HepG2 (cell line): ENCODE measurements around the gene SEPTIN2. TPM values are rescaled to one million over a fixed set of nuclear protein-coding genes. Genes with fewer than 3 reads are reported as not detected.
A peak's percentile ranks its signal among the peaks of the same experiment; 100 is the strongest.

Source experiments
- ARID5B ChIP-seq: IDR thresholded peaks from 2 replicates; pipeline ENCODE4 v1.4.0; 2020; ENCODE audit warnings: mild to moderate bottlenecking, missing genetic modification reagents
- TEAD3 ChIP-seq: optimal IDR thresholded peaks from 2 replicates; pipeline ENCODE3; 2016; ENCODE audit warnings: borderline replicate concordance
- THAP7 ChIP-seq: sonication (generic); formaldehyde crosslinking; IDR thresholded peaks from 2 replicates; pipeline ENCODE4 v1.8.1; 2023; ENCODE audit warnings: mild to moderate bottlenecking, missing genetic modification reagents
- UBTF ChIP-seq: sonication (generic); formaldehyde crosslinking; IDR thresholded peaks from 2 replicates; pipeline ENCODE4 v1.4.0; 2020; ENCODE audit warnings: mild to moderate bottlenecking, missing genetic modification reagents
- XRCC5 ChIP-seq: fragments of 200-400 bp; formaldehyde crosslinking; optimal IDR thresholded peaks from 2 replicates; pipeline ENCODE3; 2017; ENCODE audit warnings: mild to moderate bottlenecking, low read length
- ZHX1 ChIP-seq: sonication (generic); formaldehyde crosslinking; IDR thresholded peaks from 2 replicates; pipeline ENCODE4 v1.8.1; 2022; ENCODE audit warnings: low read depth, mild to moderate bottlenecking, missing genetic modification reagents
- ZNF121 ChIP-seq: sonication (generic); formaldehyde crosslinking; IDR thresholded peaks from 2 replicates; pipeline ENCODE4 v1.5.0; 2020; ENCODE audit warnings: mild to moderate bottlenecking, missing genetic modification reagents
- ZNF276 ChIP-seq: sonication (generic); formaldehyde crosslinking; IDR thresholded peaks from 2 replicates; pipeline ENCODE4 v1.4.0; 2020; ENCODE audit warnings: mild to moderate bottlenecking, low read depth, missing genetic modification reagents
- ZNF496 ChIP-seq: sonication (generic); formaldehyde crosslinking; IDR thresholded peaks from 2 replicates; pipeline ENCODE4 v1.8.1; 2023; ENCODE audit warnings: mild to moderate bottlenecking, moderate library complexity, missing genetic modification reagents; ENCODE audit not compliant: insufficient replicate concordance
- ZNF567 ChIP-seq: sonication (generic); formaldehyde crosslinking; IDR thresholded peaks from 2 replicates; pipeline ENCODE4 v1.8.1; 2023; ENCODE audit warnings: mild to moderate bottlenecking, missing genetic modification reagents, borderline replicate concordance
- ZNF574 ChIP-seq: sonication (generic); formaldehyde crosslinking; IDR thresholded peaks from 2 replicates; pipeline ENCODE4 v1.4.0; 2020; ENCODE audit warnings: missing genetic modification reagents
- ZNF7 ChIP-seq: IDR thresholded peaks from 2 replicates; pipeline ENCODE4 v1.6.1; 2016; ENCODE audit warnings: missing biosample characterization, missing genetic modification reagents
- ZNF740 ChIP-seq: sonication (generic); formaldehyde crosslinking; IDR thresholded peaks from 2 replicates; pipeline ENCODE4 v1.4.0; 2020; ENCODE audit warnings: missing genetic modification reagents
- polyA plus RNA-seq, 8 experiments: library from polyadenylated mRNA; depleted of rRNA in 3 of 8; stranded (reverse) in 7 of 8; unstranded in 1 of 8; fragments of >200 nt; fragmentation: Illumina TruSeq in 4 of 8; extraction: Trizol in 4 of 8; gene quantifications; 2 replicates each; pipeline versions ENCODE4 v1.2.1 to v1.2.3, GENCODE V29; 2011 to 2016; ENCODE audit warnings: low read depth in 4 of 8, missing spikeins in 1 of 8, mixed read lengths in 1 of 8; ENCODE audit not compliant: insufficient read depth in 1 of 8
- total RNA-seq, 5 experiments: library from RNA; depleted of rRNA; stranded (reverse); fragments of >200 nt; fragmentation: Illumina TruSeq; extraction: Trizol; gene quantifications; 2 replicates each; pipeline ENCODE4 v1.2.3, GENCODE V29; 2016; ENCODE audit warnings: low read depth in 1 of 5

SEPTIN2 gene
- total and polyA plus RNA-seq, 2 of the 13 experiments (the other 11 are each of a cell fraction or from before 2014, with no cell fraction given): 493 to 733 TPM

- TF ChIP-seq XRCC5 (peak; percentile 74), ZNF7 (CRISPR knock-in tag) (no peak), ZNF496 (no peak), ZHX1 (CRISPR knock-in tag) (no peak), ZNF121 (CRISPR knock-in tag) (no peak), ZNF276 (CRISPR knock-in tag) (0 out of 2 replicates have a peak, but pooled peaks have one; percentile 40), ARID5B (CRISPR knock-in tag) (peak; percentile 66), ZNF567 (no peak), TEAD3 (CRISPR knock-in tag) (peak; percentile 73), ZNF740 (CRISPR knock-in tag) (no peak), THAP7 (CRISPR knock-in tag) (no peak), ZNF574 (no peak), UBTF (CRISPR knock-in tag) (no peak; the same call in 1 of the 2 replicates)
Observed at GRCh38 chr2:241359481-241360045, 43.8 kb downstream of the SEPTIN2 start (continued).
